Aorta (tissue), 5 donors: ENCODE measurements around the gene TMEM140. TPM values are rescaled to one million over a fixed set of nuclear protein-coding genes. Genes with fewer than 3 reads are reported as not detected.

Experiments
- ATAC-seq: fragments of 200-7000 bp; cut with Tn5 transposase; one replicate; pipeline ENCODE4 v1.9.1; 2022; ENCODE audit warnings: moderate library complexity; ENCODE audit not compliant: low FRiP score
- DNase-seq, 2 donors: peaks; one replicate each; pipeline ENCODE4 v3.0.0-alpha.2; 2020
- H3K27ac ChIP-seq, 2 donors: one replicate each; pipeline ENCODE4 v1.5.1; 2013; ENCODE audit warnings: low read length in 2 of 2, mild to moderate bottlenecking in 2 of 2, moderate library complexity in 2 of 2, control low read depth in 1 of 2, inconsistent platforms in 1 of 2, low read depth in 1 of 2
- H3K27me3 ChIP-seq, 2 donors: one replicate each; pipeline ENCODE4 v1.6.1; 2013; ENCODE audit warnings: control low read depth in 1 of 2, low read length in 1 of 2, mild to moderate bottlenecking in 1 of 2, moderate library complexity in 1 of 2; ENCODE audit not compliant: insufficient read depth in 2 of 2, control insufficient read depth in 1 of 2
- H3K36me3 ChIP-seq, 2 donors: one replicate each; pipeline ENCODE4 v1.6.1; 2013; ENCODE audit warnings: control low read depth in 1 of 2, low read length in 1 of 2, mild to moderate bottlenecking in 1 of 2; ENCODE audit not compliant: insufficient read depth in 2 of 2, control insufficient read depth in 1 of 2
- H3K4me1 ChIP-seq, 2 donors: one replicate each; pipeline ENCODE4 v1.6.1; 2013; ENCODE audit warnings: low read length in 2 of 2, control low read depth in 1 of 2, mild to moderate bottlenecking in 1 of 2, moderate library complexity in 1 of 2; ENCODE audit not compliant: insufficient read depth in 2 of 2, control insufficient read depth in 1 of 2
- H3K4me3 ChIP-seq, 2 donors: one replicate each; pipeline ENCODE4 v1.5.1; 2013; ENCODE audit warnings: low read length in 2 of 2, control low read depth in 1 of 2, mild to moderate bottlenecking in 1 of 2
- H3K9me3 ChIP-seq: one replicate; pipeline ENCODE4 v1.6.1; 2013; ENCODE audit warnings: mild to moderate bottlenecking, low read length; ENCODE audit not compliant: control insufficient read depth
- WGBS, 2 donors: extraction: QIAGEN DNeasy Blood & Tissue Kit; methylation state at CpG; one replicate each; pipeline ENCODE4 v1.1.7; 2013; 5-methylcytosine and 5-hydroxymethylcytosine counted together
- intact Hi-C, 2 donors: fragments of 100-400 bp; cut with DNase I; formaldehyde crosslinking; loops; one replicate each; pipeline versions ENCODE4 v1.14.2 to v1.15.0; 2022
- polyA plus RNA-seq, 2 donors: library from polyadenylated mRNA; stranded (reverse); fragments of 200-250 nt; gene quantifications; one replicate each; pipeline ENCODE4 v1.2.3, GENCODE V29; 2013
- total RNA-seq, 2 donors: library from RNA; stranded (reverse); fragmentation: NEBNext Ultra II Directional; extraction: Animal tissue kit (Norgen Biotek cat#: 25700); gene quantifications; one replicate each; pipeline ENCODE4 v1.2.1, GENCODE V29; 2021
- donor health status: healthy with polysubstance abuse.
- donor health status: Bipolar disorder and iron deficiency.
- donor health status: DM: no; HTN: no; CAD: no.
- donor health status: DM: no; HTN: no; CAD: no.
- donor health status: DM: yes; HTN: yes; CAD: no.

Gene TMEM140
- total and polyA plus RNA-seq, 4 donors = 10.9 to 32.4 (median 16.5) TPM

GRCh38 chr7:135160858-135161653 lies 13.2 kb downstream of the TMEM140 start:
- Histone ChIP-seq H3K27me3 (no peaks in the 10 kb centered on the region), H3K9me3 (no peaks in the 10 kb centered on the region), H3K4me3 (no peak overlapping the region), H3K27ac (peak overlapping the region in 1 of 2 donors; percentile 17), H3K4me1 (peaks cover 0 to 9% of the 10 kb centered on the region in 2 donors), H3K36me3 (no peaks in the 10 kb centered on the region)
- peak; percentile 28 for ATAC-seq
- no peak for DNase-seq
- WGBS, 2 donors = 60 to 66% methylated on average over 9 of the region's 9 CpGs
- intact Hi-C loops = loop anchor here in 1 of 2 donors (10.0 kb wide), 1 partner anchor 376 kb away; no protein-coding TSS in a partner anchor

DNA sequence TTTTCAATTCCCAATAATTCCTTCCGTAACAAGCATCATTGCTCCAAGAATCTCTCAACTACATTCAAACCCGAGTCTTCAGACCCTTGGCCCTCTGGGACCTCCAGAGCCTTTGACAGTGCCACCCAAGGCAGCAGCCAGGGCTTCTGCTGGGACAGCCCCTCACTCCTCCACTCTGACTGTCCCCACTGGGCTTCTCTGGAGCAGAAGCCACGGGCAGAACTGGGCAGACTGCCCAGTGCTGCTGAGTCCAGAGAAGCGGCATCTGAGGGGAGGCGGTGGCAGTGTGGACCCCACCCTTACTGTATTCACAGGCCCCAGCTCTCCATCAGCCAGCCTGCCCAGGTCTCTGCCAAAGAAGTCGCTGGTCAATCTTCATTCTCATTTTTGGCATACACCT lies 13.8 kb downstream of the TMEM140 start:
- Histone ChIP-seq H3K9me3 (no peaks in the 10 kb centered on the region), H3K36me3 (no peaks in the 10 kb centered on the region), H3K4me1 (peaks cover 0 to 9% of the 10 kb centered on the region in 2 donors), H3K27ac (no peak overlapping the region), H3K4me3 (no peak overlapping the region), H3K27me3 (no peaks in the 10 kb centered on the region)
- ATAC-seq = no peak
- DNase-seq = no peak
- intact Hi-C loops = loop anchor here in 1 of 2 donors (10.0 kb wide), 1 partner anchor 377 kb away; no protein-coding TSS in a partner anchor
- WGBS, 2 donors = 77 to 80% methylated on average over 6 of the region's 6 CpGs

DNA sequence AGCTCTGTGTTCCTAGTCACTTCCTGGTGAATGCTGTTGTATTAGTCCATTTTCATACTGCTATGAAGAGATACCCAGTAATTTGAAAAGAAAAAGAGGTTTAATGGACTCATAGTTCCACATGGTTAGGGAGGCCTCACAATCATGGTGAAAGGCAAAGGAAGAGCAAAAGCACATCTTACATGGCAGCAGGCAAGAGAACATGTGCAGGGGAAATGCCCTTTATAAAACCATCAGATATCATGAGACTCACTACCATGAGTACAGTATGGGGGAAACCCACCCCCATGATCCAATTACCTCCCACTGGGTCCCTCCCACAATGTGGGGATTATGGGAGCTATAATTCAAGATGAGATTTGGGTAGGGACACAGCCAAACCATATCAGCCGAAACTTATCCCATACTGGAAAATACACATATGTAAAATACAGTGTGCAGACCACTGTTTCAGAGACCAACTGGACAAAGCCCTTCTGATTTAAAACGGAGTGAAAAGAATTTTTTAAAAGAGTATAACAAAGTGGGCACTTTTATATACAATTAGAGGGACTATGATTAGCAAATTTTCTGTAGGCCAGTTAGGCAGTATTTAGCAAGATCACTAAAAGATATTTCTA lies 14.6 kb downstream of the TMEM140 start:
- DNase-seq = no peak
- no peaks in the 10 kb centered on the region for H3K36me3 ChIP-seq
- H3K9me3 ChIP-seq = no peaks in the 10 kb centered on the region
- intact Hi-C loops = loop anchor here in 1 of 2 donors (10.0 kb wide), 1 partner anchor 378 kb away; no protein-coding TSS in a partner anchor
- H3K4me3 ChIP-seq = no peak overlapping the region
- peaks cover 0 to 9% of the 10 kb centered on the region in 2 donors for H3K4me1 ChIP-seq
- ATAC-seq = no peak
- WGBS, 2 donors = 92 to 97% methylated on average over 2 of the region's 2 CpGs
- H3K27me3 ChIP-seq = no peaks in the 10 kb centered on the region
- no peak overlapping the region for H3K27ac ChIP-seq

- intact Hi-C loops = loop anchor here in 1 of 2 donors (5.0 to 10.0 kb wide), 2 partner anchors 177 to 380 kb away; partner anchors contain the start of gene AGBL3
- Histone ChIP-seq H3K36me3 (no peaks in the 10 kb centered on the region), H3K27ac (no peak overlapping the region), H3K4me1 (peaks cover 2 to 15% of the 10 kb centered on the region in 2 donors), H3K9me3 (no peaks in the 10 kb centered on the region), H3K27me3 (no peaks in the 10 kb centered on the region), H3K4me3 (no peak overlapping the region)
- DNase-seq = peak in 1 of 2 donors; percentile 82
- ATAC-seq = no peak
- WGBS, 2 donors = 79 to 81% methylated on average over 17 to 18 of the region's 18 CpGs
Measured at GRCh38 chr7:135164357-135165061, 16.6 kb downstream of the TMEM140 start.

- H3K27me3 ChIP-seq = no peaks in the 10 kb centered on the region
- H3K4me1 ChIP-seq = peaks cover 2 to 15% of the 10 kb centered on the region in 2 donors
- DNase-seq (no peak), ATAC-seq (no peak)
- H3K27ac ChIP-seq = no peak overlapping the region
- intact Hi-C loops = loop anchor here in 1 of 2 donors (5.0 to 10.0 kb wide), 2 partner anchors 179 to 381 kb away; partner anchors contain the start of gene AGBL3
- H3K36me3 ChIP-seq = no peaks in the 10 kb centered on the region
- no peaks in the 10 kb centered on the region for H3K9me3 ChIP-seq
- WGBS, 2 donors = 70 to 83% methylated on average over 4 of the region's 4 CpGs
- no peak overlapping the region for H3K4me3 ChIP-seq
Measured at GRCh38 chr7:135165862-135166261, 18.0 kb downstream of the TMEM140 start.

DNA sequence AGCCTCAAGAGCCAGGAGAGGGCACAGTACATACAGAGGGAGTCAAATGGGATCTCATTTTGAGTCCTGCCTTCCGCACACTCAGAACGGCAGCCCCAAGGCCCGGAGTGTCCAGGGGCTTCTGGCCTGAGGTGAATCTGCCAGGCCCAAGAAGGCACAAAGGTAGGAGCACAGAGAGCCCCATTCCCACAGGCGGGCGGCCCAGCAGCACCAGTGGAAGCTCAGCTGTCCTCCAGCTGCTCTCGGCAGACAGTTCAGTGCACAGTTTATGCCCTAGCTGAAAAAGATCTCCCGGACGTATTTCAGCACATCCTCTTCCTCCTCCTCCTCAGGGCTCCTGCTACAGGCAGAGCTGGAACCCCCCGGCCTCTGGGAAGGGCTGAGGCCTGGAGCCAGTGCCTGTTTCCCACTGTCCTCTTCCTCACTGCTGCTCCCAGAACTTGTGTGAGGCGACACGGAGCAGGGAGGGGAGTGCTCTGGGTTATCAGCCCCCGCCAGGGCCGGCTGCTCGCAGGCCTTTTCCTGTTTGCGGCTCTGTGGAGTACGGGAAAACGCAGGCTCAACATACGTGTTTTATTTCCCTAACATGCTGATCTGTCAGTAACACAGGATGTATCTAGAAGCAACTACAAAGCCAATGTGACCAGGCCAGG lies 18.6 kb downstream of the TMEM140 start:
- WGBS, 2 donors = 79 to 87% methylated on average over 17 to 18 of the region's 18 CpGs
- H3K4me3 ChIP-seq = no peak overlapping the region
- intact Hi-C loops = loop anchor here in 1 of 2 donors (5.0 to 10.0 kb wide), 2 partner anchors 179 to 382 kb away; partner anchors contain the start of gene AGBL3
- H3K27ac ChIP-seq = no peak overlapping the region
- peaks cover 2 to 13% of the 10 kb centered on the region in 2 donors for H3K4me1 ChIP-seq
- no peaks in the 10 kb centered on the region for H3K9me3 ChIP-seq
- DNase-seq (no peak), ATAC-seq (no peak)
- H3K36me3 ChIP-seq = no peaks in the 10 kb centered on the region
- no peaks in the 10 kb centered on the region for H3K27me3 ChIP-seq

DNA sequence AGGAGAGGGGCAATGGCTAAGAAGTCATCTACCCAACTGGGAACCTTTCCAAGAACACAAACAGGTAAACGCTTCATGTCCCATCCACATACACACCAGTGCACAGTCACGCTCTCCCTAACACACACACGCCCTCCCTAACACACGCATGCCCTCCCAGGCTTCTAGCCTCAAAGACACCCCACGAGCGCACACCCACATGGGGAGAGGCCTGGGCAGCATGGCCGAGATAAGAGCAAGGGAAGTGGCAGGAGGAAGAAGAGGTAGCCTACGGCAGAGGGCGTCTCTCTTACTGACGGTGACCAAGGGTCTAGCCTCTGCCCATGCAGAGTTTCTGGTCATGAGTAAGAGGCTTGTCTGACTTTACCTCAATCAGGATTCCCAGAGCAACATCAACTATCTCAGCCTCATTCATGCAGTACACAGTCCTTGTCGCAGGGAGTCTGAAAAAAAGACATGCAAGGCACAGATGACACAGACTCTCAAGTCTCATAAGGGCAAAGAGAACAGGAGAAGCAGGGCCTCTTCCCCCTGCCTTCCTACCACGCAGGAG lies 19.6 kb downstream of the TMEM140 start:
- Histone ChIP-seq H3K4me3 (no peak overlapping the region), H3K9me3 (no peaks in the 10 kb centered on the region), H3K4me1 (peaks cover 2 to 13% of the 10 kb centered on the region in 2 donors), H3K27me3 (no peaks in the 10 kb centered on the region), H3K36me3 (no peaks in the 10 kb centered on the region), H3K27ac (no peak overlapping the region)
- DNase-seq (no peak), ATAC-seq (no peak)
- WGBS, 2 donors = 77 to 83% methylated on average over 12 of the region's 12 CpGs
- intact Hi-C loops = loop anchor here in 1 of 2 donors (5.0 to 10.0 kb wide), 2 partner anchors 180 to 383 kb away; partner anchors contain the start of gene AGBL3
